NCI-H1417 treated with DMSO at 0.1 percent for 48 hours (cell line): ENCODE results near the gene FHOD3.

Experiments used
- DNase-seq: peaks from one replicate; lab custom pipeline; 2025; lab: John Stamatoyannopoulos, UW

FHOD3 gene

GRCh38 chr18:36410346-36410745 is 112.8 kb downstream of the FHOD3 start:
- DNase-seq: no peak

GRCh38 chr18:36411745-36412168 is 114.2 kb downstream of the FHOD3 start:
- DNase-seq: no peak

- no peak for DNase-seq
These were observed 115.3 kb downstream of the FHOD3 start for GRCh38 chr18:36412778-36413177.

GRCh38 chr18:36415171-36415570 is 117.7 kb downstream of the FHOD3 start:
- DNase-seq: no peak

GRCh38 chr18:36415625-36416024 is 118.1 kb downstream of the FHOD3 start:
- no peak for DNase-seq

GRCh38 chr18:36419188-36419899 is 121.8 kb downstream of the FHOD3 start:
- DNase-seq: no peak

GRCh38 chr18:36419900-36420531 is 122.5 kb downstream of the FHOD3 start:
- DNase-seq: no peak

GRCh38 chr18:36420826-36421225 is 123.3 kb downstream of the FHOD3 start:
- no peak for DNase-seq

- no peak for DNase-seq
These were observed 127.2 kb downstream of the FHOD3 start for GRCh38 chr18:36424741-36425142.

GRCh38 chr18:36427369-36427768 is 129.9 kb downstream of the FHOD3 start:
- no peak for DNase-seq

- no peak for DNase-seq
These were observed 130.3 kb downstream of the FHOD3 start for GRCh38 chr18:36427831-36428230.

GRCh38 chr18:36428431-36429029 is 131.0 kb downstream of the FHOD3 start:
- DNase-seq: no peak

GRCh38 chr18:36432880-36433555 is 135.5 kb downstream of the FHOD3 start:
- no peak for DNase-seq

GRCh38 chr18:36436387-36436786 is 138.9 kb downstream of the FHOD3 start:
- DNase-seq: no peak

GRCh38 chr18:36440614-36441013 is 143.1 kb downstream of the FHOD3 start:
- DNase-seq: no peak

GRCh38 chr18:36441426-36442240 is 144.1 kb downstream of the FHOD3 start:
- no peak for DNase-seq

GRCh38 chr18:36442717-36443116 is 145.2 kb downstream of the FHOD3 start:
- no peak for DNase-seq

- no peak for DNase-seq
These were observed 148.5 kb downstream of the FHOD3 start for GRCh38 chr18:36446059-36446458.

GRCh38 chr18:36448384-36449290 is 151.1 kb downstream of the FHOD3 start:
- no peak for DNase-seq

- DNase-seq: no peak
These were observed 151.9 kb downstream of the FHOD3 start for GRCh38 chr18:36449451-36449850.

- DNase-seq: no peak
These were observed 152.8 kb downstream of the FHOD3 start for GRCh38 chr18:36450264-36450663.
